GM19463 (cell line): ENCODE measurements around the gene PPP1R17.
A peak's percentile ranks its signal among the peaks of the same experiment; 100 is the strongest.

Experiments used
- ATAC-seq: cut with Tn5 transposase; IDR thresholded peaks from one replicate; pipeline ENCODE4 v1.9.1; 2021; ENCODE audit warnings: mild to moderate bottlenecking, moderate library complexity; ENCODE audit not compliant: unreplicated experiment

PPP1R17 gene

DNA sequence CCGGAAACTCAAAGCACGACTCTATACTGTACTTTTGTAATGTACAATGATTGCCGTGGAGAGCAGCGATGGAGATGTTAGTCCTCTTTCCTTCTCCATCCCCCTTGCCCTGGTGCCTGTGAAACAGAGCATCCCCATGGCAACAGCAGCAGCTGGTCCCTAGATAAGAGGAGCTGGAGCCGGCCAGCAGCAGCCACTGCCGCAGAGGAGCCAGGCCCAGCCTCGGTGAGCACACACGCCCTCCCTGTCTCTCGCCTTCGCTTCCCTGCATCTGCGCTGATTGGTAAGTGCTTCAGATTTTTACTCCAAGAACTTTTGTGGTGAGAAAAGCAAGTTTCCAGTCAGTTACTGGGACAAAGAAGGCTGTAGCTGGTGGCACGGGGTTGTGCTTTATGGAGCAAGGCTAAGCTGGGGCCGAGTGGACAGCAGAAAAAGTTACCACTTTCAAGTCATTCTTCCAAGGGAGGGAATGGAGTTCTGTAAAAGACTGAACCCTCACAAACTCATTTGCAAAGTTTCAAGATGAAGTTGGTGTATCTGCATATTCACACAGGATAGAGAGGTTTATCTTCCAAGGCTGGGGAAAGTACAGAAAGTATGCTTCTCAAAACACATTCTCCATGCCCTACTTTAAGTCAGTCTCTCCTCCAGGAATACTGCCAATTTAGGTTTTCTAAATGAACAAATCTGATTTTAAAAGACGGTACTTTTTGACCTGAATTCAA, at the start of gene PPP1R17:
TSS of gene PPP1R17 (plus strand) at position 192 of the 725 bp plus-strand sequence. CDS start 5,227 bp downstream, outside the sequence.
- ATAC-seq = no peak

DNA sequence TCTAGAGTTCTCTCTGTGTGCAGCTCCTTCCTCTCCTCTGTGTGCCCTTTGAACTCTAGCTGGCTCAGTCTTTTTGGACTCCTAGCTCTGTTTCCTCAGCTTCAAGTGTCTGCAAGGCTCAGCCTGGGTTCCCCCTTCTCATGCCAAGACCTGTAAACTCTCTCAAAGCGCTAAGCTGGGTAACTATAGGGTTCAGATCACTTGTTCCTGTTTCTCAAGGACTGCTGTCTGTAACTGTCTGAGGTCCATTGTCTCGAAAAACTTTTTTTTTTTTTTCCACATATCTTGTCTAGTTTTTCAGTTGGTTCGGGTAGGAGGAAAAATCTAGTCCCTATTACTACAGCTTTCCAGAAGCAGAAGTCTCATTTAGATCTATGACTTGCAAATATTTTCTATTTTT, 46.6 kb upstream of the PPP1R17 start:
- ATAC-seq = no peak

DNA sequence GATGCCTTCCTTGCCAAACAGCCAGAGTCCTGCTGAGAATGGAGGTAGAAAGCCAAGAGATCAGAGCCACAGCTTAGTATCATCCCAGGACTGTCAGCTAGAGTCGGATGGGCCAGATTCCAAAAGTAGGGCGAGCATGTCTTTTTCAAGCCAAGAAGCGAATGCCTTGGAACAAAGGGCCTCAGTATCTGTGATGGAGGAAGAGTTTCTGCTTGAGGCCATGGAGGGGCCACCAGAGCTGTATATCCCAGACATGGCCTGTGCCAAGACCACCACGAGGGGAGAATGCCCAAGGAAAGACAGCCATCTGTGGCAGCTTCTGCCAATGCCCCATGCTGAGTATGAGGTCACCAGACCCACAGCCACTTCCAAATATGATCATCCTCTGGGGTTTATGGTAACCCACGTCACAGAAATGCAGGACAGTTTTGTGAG, 44.3 kb upstream of the PPP1R17 start:
- no peak for ATAC-seq

DNA sequence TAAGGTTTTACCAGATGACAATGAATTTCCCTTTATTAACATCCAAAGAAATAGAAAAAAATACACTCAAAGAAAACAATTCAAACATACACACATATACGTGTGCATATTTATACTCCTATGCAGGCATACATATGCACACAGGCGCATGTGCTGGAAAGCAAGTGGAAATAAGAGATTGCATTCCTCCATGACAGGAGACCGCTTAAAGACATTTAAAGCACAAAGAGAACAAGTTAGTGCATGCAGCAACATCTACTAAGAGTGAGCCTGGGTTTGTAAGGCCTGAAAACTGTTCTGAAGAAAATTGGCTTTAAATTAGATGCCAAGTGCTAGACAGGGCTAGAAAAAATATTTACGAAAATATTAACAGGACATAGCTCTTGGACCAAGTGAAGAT, 40.1 kb upstream of the PPP1R17 start:
- ATAC-seq = no peak

DNA sequence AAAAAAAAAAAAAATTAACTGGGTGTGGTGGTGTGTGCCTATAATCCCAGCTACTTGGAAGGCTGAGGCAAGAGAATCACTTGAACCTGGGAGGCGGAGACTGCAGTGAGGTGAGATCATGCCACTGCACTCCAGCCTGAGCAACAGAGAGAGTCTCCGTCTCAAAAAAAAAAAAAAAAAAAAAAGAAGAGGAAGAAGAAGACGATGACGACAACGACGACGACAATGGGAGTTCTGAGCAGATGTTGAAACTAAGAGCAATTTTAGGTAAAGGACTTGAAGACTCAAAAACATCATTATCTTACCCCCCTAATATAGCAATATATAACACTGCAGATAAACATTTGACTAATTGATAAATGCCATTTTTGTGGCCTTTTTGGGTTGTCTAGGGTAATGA, 39.5 kb upstream of the PPP1R17 start:
- ATAC-seq = no peak

DNA sequence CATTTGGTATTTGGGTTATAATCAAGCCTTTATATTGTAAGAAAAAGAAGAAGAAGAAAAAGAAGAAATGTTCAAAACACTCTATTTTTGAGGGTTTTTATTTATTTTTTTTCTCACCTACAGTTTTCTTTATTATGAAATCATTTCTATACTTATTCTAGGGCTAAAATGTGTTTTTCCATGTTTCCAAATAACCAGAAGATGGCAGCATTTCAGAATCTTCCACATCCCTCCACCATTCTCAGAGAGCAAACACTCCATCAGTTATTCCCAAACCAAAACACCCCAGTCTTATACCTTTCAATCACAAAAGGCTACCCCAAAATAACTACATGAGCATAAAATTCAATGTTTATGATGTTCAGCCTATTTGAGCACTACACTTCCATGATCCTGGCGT, 38.7 kb upstream of the PPP1R17 start:
- ATAC-seq = no peak

DNA sequence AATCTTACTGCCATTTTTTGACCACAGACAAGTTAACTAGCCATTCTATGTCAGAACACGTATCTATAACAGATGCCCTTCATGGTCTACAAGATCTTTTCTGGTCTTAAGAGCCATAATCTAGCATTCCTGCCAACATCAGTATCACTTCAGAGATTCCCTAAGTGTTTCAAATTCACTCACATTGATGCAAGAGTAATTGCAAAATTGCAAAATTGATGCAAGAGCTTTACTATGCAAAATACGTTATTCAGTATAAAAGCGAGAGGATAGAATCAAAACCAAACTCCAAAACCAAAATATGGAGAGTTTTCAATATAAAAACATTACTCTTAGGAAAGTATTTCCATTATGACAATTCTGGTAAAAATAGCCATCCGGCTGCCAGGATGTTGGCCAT, 38.1 kb upstream of the PPP1R17 start:
- no peak for ATAC-seq

DNA sequence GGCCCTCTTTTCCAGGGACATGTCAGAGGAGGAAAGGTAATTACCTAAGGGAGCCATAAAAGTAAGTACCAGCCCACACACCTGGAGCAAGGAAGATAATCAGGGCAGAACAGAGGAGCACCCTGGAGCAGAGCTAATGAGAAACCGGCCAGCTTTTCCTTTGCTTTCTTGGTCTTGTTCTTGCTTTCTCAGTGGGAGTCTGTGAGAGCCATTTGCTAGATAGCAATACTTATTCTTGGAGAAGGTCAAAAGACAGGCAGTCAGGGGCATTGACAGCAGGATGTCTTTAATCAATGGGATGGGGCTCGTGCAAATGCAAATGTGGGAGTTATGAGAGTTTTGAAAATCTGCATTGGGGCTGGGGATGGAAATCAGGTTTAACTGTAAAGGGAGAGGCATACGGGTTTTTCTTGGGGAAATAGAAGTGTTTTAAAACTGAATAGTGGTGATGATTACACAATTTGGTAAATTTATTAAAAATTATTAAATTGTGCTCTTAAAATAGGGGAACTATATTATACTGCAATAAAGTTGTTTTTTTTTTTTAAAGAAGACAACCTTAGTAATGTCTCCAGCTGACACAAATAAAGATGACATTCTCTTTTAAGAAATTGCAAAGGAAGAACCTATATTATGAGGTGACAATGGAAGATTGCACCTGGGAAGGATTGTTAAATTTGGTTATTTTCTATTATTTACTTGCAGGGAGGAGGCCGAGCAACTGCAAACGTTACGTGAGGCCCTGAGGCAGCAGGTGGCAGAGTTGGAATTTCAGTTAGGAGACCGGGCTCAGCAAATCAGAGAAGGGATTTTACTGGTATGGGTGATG, 35.6 kb upstream of the PPP1R17 start:
- no peak for ATAC-seq

DNA sequence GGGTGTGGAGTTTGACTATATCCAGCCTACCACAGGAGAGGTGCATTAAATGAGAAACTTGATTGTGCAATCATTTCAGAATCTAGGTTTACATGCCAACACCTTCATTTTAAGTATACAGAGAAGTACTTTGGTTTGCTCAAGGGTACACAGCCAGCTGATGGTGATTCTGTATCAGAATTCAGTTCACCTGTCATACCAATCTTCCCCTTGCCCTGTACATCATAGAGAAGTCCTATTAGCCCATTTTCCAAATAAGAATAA, 35.0 kb upstream of the PPP1R17 start:
- ATAC-seq = no peak

DNA sequence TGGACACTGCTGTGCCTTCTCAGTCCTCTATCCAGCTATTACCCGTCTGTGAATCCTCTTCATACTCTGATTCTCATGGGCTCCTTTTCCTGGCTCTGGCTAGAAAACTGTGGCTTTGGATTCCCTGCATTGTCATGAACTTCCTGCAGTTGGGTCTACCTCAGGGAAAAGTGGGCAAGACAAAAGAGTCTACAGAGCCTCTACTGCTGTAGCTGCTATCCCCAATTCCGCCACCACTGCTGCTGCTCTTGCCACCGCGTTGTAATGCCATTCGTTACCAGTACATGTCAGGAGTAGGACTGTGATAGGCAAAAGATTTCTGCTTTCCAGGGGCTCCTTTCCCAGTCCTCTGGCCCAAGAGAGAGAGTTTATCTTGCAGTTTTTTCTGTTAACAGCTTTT, 23.9 kb upstream of the PPP1R17 start:
- ATAC-seq = no peak

DNA sequence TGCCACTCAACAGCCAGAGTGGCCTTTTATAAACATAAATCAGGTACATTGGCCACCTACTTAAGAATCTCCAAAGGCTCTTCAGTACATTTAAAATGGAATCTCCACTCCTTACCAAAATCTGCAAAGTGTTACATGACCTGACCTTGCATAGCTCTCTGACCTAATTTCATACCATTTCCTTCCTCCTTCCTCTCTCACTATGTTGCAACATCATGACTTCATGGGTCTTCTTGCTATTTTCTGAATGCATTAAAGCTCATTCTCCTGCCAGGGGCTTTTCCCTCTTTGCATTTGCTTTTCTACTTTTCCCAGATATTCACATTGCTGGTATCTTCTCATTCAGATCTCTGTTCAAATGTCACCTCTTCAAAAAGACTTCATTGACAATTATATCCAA, 22.1 kb upstream of the PPP1R17 start:
- no peak for ATAC-seq

DNA sequence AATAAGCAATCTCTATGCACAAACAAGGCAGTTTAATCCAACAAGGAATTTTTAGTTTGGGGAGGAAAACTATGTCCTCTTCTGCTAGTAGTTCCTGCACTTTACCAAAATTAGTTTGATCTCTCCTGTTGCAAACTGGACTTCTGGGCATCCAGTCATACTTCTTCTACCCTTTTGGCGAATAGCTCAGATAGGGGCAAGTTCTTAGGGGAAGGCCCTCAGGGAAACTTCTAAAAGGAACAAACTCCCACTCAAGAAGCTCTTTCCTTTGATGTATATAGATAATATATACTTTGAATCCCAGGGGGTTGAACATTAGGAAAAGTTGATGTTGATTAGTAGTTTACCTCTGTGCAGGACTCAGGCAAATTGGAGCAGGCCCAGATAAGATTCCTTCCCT, 21.5 kb upstream of the PPP1R17 start:
- no peak for ATAC-seq

DNA sequence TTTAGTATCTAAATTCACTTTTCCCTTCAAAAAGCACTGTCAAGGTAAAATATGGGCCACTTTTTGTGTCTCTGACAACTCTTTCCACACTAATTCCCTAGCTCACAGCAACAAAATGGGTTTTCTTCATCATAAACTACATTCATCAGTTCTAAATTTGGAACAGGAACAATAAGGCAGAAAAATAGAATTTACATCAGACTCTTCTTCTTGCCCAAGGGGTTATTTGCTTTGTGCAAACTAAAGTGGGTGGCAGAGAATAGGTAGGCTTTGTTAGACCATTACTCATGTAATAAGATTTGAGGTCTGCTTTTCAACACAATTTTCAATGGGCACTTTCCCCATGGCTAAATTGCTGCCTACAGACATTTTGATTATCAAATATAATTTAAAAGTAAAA, 17.6 kb upstream of the PPP1R17 start:
- no peak for ATAC-seq

DNA sequence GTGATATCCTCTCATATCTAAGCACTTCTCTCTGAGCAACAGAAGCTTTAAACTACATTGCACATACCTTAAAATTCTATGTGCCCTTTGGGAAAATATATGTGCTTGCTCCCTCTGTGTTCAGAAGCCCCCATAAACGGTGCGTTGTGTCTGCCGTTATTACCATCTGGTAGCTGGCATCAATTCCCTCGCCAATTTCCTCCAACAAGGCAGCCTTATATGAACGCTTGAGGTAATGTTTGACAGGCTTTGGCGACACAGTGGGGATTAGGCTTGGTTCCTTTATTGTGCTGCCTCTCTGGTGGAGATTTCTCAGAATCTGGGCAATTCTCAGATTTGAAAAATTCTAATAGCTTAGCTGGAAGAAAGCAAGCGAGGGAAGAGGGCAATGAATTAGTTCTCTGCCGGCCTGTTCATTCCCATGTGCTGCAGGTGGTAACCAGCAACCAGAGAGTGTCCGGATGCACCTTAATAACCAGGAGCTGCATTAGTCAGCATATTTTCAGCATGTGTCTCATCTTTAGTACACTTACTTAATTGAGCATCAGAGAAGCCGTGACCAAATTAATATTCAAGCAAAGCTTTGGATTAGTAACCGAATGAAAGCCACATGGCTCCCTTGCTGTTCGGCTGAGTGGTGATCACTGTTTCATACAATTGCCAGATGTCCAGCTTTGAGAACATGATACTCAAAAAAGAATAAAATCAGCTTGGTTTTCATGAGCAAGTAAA, 7.3 kb upstream of the PPP1R17 start:
- ATAC-seq = no peak

DNA sequence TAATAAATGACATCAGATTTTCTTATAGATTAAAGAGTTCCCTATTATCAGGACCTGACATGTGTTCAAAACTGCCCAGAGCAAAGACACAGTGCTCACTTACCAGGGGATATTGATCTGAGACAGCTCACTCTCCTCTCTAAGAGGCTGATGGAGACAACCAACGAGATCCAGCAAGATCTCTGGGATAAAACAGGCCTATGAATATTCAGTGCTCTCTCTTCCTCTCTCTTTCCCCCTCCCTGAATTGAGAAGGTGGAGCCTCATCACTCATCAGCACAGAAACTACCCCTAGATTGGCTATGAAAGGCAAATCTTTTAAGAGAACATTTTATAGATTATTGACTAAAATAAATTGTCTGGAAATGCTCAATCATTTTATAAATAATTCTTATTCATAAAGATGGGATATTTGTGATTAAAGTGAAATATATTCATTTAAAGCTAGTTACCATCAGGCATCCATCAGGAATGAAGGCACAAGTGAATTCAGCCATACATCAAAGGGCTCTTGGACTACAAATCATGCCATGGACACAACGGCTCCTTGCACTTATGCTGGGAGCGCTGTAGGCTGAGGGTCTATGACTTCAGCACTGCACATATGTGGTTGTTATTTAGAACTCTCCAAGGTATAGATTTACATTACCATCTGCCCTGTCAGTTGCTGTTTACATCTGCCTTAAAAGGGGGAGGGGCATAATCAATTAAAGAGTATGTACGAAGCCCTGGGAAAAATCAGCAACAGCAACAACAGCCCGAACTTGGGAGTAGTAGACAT, 3.4 kb upstream of the PPP1R17 start:
- ATAC-seq = no peak

DNA sequence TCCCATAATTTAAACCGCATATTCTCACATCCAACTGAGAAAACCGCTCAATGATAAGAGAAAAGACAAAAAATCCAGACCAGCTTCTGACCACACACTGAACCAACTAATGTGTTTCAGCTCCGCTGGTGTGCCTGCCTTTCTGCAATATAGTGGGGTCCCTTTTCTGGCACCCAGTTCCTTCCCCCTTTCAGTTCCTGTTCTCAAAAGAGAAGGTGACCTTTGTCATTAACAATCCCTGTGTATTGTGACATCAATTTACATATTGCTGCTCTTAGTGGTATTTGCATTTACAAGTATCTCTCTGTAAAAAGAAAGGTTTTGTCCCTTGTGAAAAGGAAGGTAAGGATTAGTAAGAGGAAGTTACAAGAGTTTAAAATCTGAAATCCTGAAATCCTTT, 1.4 kb downstream of the PPP1R17 start:
- ATAC-seq = peak; percentile 94

DNA sequence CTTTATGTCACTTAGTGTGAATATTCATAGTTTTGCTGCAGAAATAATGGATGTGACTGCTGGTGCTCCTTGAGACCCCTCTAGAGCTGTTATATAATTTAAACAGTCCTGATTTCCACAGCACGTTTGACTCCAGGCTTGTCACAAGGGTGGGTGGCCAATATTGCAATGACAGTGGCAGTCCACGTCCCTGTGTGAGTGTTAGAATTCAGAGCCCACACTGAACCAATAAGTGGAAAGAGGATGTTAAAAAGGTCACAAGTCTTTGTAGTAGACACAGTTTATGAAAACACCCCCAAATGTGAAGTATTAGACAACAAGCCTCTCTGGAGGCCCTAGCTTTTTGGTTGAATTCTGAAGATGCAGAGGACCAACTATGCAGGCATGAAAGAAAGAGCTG, 2.0 kb downstream of the PPP1R17 start:
- no peak for ATAC-seq

DNA sequence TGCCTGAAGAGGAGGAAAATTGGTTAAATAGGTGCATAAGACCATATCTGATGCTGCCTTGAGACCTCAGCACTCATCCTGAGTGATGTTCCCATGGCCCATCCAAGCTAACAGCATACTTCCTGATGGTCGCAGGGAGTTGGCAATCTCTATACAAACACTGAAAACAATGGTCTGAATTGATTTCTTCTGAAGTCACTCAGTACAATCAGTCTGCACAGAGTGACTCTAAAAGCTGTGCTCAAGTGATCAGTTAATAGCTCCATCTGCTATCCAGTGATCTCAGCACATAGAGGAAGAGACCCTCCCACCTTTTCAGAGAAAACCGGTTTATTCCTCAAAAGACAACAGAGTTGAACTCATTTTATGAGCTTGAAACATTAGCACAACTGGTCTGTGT, 3.9 kb downstream of the PPP1R17 start:
- ATAC-seq = no peak

DNA sequence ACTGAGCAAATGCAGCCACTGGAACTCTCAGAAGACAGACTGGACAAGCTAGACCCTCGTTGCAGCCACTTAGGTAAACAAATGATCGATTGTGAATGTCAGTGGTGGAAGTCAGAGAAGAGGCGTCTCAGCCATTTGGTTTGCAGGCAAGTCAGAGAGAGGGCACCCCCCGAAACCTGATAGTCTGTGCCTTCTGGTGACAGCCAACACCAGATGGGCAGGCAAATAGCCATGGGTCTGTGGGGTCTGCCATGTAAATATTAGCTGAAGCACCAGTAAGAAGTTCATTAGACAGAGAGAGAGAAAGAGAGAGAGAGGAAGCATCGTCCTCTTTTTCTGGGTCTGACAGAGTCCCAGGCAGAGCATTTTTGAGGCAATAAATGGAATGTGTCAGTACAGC, 5.4 kb downstream of the PPP1R17 start:
- no peak for ATAC-seq

DNA sequence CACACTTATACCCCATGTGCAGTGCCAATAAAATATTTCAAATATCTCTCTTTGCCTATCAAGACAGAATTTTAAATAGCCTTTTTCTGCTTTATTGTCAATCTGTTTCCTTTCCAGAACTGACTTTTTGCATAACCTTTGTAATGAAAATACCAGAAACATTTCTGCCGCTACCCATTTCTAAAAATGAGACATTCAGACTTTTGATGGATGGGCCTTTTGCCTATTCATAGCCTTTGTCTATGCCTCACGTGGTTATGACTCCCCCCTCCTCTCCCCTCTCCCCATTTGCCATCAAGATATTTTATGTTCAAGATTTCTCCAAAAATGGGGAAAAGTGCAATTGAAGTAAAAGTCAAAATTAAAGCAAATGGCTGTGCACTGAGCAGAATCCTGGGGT, 5.9 kb downstream of the PPP1R17 start:
- no peak for ATAC-seq
